HEK293T (cell line): ENCODE measurements around the gene PCBP3.

Experiments used
- FOXA1 ChIP-seq: fragments of 450-650 bp; IDR thresholded peaks from 2 replicates; pipeline ENCODE4 v1.6.1; 2016; ENCODE audit warnings: mild to moderate bottlenecking
- FOXK2 ChIP-seq: fragments of 450-650 bp; IDR thresholded peaks from 2 replicates; pipeline ENCODE4 v1.6.1; 2016; ENCODE audit warnings: mild to moderate bottlenecking
- FOXM1 ChIP-seq: fragments of 450-650 bp; IDR thresholded peaks from 2 replicates; pipeline ENCODE4 v1.6.1; 2017; ENCODE audit warnings: mild to moderate bottlenecking, borderline replicate concordance
- NFRKB ChIP-seq: fragments of 450-650 bp; IDR thresholded peaks from 2 replicates; pipeline ENCODE4 v1.6.1; 2016; ENCODE audit warnings: mild to moderate bottlenecking, moderate library complexity
- SP1 ChIP-seq: fragments of 450-650 bp; IDR thresholded peaks from 2 replicates; pipeline ENCODE4 v1.6.1; 2017
- SUZ12 ChIP-seq: fragments of 450-650 bp; IDR thresholded peaks from 2 replicates; pipeline ENCODE4 v1.6.1; 2016; ENCODE audit warnings: mild to moderate bottlenecking
- ZNF384 ChIP-seq: fragments of 450-650 bp; IDR thresholded peaks from 2 replicates; pipeline ENCODE4 v1.6.1; 2016
- TF ChIP-seq, protein P1 (sequence below): fragments of 450-650 bp; IDR thresholded peaks from 2 replicates; pipeline ENCODE4 v1.6.1; 2016

DNA sequence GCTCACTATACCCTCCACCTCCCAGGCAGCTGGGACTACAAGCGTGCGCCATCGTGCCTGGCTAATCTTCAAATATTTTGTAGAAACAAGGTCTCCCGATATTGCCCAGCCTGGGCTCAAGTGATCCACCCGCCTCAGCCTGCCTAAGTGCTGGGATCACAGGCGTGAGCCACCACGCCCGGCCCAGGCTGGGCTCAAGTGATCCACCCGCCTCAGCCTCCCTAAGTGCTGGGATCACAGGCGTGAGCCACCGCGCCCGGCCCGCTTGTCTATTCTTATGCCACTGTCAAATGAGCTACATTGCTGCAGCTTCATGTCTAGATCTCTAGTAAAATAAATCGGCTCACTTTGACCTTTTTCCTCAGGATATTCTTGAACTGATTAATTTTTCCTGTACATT is 230.3 kb downstream of the PCBP3 start:
- TF ChIP-seq, protein P1, sequence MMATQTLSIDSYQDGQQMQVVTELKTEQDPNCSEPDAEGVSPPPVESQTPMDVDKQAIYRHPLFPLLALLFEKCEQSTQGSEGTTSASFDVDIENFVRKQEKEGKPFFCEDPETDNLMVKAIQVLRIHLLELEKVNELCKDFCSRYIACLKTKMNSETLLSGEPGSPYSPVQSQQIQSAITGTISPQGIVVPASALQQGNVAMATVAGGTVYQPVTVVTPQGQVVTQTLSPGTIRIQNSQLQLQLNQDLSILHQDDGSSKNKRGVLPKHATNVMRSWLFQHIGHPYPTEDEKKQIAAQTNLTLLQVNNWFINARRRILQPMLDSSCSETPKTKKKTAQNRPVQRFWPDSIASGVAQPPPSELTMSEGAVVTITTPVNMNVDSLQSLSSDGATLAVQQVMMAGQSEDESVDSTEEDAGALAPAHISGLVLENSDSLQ: no peak
- TF ChIP-seq FOXK2 (no peak), NFRKB (no peak), ZNF384 (no peak), SP1 (no peak), FOXM1 (no peak), SUZ12 (no peak), FOXA1 (no peak)
